Uterus (tissue), 2 donors: ENCODE results near the gene CDC5L.

Experiments used
- CTCF ChIP-seq, 4 experiments: fragments of 200-600 bp in 2 of 4; fragments of 450-650 bp in 2 of 4; sonication (generic) in 2 of 4; IDR thresholded peaks; one replicate each; pipeline ENCODE4 v1.5.1; 2016 to 2019; ENCODE audit warnings: antibody characterized with exemption in 4 of 4, mild to moderate bottlenecking in 2 of 4, moderate library complexity in 1 of 4
- POLR2A ChIP-seq, 2 donors: fragments of 450-650 bp; IDR thresholded peaks; one replicate each; pipeline ENCODE4 v1.6.1; 2016; ENCODE audit warnings: antibody characterized with exemption in 2 of 2, mild to moderate bottlenecking in 1 of 2, moderate library complexity in 1 of 2

GRCh38 chr6:44399991-44400390 is 12.5 kb downstream of the CDC5L start:
- TF ChIP-seq CTCF (IDR thresholded peaks at IDR 0.05) (no peak), POLR2A (IDR thresholded peaks at IDR 0.05) (no peak)
